SK-MEL-5 (cell line): ENCODE data around the gene SFXN5. TPM values are rescaled to one million over a fixed set of nuclear protein-coding genes. Genes with fewer than 3 reads are reported as not detected.
"Not testable (repeated sequence)": the region's sequence is repeated elsewhere in the genome, so short reads cannot be mapped to it uniquely, and the experiment has no call there.

Experiments
- DNase-seq: peaks from one replicate; pipeline ENCODE4 v3.0.0-alpha.2; 2016; ENCODE audit warnings: low read depth, low spot score
- in situ Hi-C: cut with HindIII; loops from 2 replicates; pipeline ENCODE4 v1.10.0; 2016; ENCODE audit warnings: low sequenced_read_pairs, high pct_unique_total_duplicates, low pct_unique_long_range_greater_than_20kb
- total RNA-seq: library from RNA; depleted of rRNA; stranded (reverse); fragments of >200 nt; shearing (Covaris generic); gene quantifications from 2 replicates; pipeline ENCODE4 v1.2.3, GENCODE V29; 2014

SFXN5 gene
- total RNA-seq, 1 experiment from 2014 or later = 7.1 TPM

DNA sequence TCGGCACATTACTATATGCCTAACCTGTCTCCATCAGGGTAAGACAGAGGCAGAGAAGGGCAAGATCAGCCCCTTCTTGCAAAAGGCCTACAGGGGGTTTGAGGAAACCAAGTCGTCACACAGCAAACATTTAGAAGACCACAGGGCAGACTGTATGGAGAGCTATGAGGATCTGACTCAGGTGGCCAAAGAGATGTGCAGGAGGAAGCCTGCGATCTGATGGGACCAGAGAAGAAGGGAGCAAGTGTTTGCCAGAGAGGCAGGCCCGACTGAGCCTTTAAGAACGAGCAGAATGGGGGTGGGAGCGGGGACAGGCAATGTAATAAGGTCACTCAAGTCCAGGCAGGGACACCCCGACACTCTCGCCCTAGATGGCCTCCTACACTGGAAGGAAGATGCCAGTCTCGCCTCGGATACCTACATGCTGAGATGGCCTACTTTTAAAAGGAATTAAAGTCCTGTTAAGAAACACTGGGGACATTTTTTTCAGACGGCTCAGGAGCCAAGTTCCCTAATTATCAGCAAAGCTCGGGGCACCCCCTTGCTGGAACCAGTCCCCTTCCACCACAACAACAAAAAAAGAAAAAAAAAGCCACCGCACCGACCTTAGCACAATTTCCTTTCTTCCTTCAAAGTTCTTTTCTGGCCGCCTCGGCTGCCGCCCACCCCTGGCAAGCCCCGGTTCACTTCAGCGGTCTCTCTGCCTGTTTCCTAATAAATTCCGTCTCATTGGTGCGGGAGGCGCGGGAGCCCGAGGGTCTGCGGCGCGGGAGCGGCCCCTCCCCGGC lies 1.5 kb downstream of the SFXN5 start:
- in situ Hi-C loops = no loop called here
- DNase-seq = peak; percentile 15

DNA sequence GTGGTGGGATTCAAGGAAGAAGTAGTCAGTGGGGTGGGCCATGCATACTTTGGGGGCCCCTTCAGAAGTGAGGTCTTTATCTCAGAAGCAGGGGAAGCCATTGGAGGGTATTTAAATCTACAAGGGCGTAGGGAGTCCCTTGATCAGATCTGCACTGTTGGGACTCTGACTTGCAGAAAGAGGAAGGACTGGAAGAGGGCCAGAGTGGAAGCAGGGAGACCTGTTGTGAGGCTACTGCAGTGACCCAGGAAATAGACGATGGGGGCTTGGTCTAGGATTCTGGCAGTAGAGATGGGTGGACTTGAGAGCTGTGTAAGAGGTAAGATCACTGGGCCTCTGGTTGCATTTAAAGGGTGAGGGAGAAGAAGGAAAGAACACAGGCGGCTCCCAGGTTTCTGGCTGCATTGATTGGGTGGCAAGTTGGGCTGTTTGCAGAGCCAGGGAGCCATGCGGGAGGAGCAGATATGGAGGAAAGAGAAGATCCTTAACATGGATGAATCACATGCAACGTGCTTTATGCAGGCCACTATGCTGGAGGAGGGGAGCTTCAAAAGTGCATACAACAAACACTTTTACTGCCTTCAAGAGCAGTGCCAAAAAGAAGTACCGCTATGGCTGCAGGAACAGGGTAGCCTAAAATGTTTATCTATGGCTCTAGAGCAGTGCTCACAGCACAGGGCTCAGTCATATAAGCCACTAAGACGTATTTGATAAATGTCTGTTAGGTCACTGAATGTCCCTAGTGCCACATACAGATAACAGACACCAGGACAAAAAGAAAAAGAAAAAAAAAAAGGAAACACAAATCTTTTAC lies 2.3 kb downstream of the SFXN5 start:
- DNase-seq = no peak
- in situ Hi-C loops = no loop called here

DNA sequence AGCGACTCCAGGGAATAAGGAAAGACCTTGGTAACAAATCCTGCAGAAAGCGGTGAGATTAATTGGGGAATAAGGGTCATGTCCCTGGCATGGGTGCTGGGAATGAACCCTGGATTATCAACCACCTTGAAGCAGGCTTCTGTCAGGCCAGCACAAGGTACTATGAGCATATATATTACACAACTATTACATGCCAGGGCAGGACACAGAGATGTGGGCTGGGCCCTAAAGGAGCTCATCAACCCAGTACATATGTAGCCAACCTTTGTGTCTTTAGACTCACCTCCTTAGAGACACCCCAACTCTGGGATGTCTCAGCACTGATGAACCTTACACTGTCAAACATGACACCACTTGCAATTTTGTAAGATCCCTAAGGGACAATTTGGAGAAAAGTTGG lies 3.4 kb downstream of the SFXN5 start:
- in situ Hi-C loops = no loop called here
- DNase-seq = no peak

DNA sequence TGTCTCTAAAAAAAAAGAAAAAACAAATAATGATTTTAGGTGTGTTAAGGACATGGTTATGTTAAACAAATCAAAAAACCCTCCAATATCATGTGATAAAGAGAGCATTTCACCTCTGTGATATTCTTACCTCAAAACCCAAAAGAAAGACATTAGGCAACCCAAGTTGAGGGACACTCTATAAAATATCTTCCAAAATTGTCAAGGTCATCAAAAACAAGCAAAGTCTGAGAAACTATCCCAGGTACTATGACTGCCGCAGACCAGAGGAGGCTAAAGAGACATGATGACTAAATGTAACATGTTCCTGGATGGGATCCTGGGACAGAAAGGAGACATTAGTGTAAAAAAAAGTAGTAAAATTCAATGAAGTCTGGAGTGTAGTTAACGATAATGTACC lies 4.5 kb downstream of the SFXN5 start:
- DNase-seq = no peak
- in situ Hi-C loops = no loop called here

DNA sequence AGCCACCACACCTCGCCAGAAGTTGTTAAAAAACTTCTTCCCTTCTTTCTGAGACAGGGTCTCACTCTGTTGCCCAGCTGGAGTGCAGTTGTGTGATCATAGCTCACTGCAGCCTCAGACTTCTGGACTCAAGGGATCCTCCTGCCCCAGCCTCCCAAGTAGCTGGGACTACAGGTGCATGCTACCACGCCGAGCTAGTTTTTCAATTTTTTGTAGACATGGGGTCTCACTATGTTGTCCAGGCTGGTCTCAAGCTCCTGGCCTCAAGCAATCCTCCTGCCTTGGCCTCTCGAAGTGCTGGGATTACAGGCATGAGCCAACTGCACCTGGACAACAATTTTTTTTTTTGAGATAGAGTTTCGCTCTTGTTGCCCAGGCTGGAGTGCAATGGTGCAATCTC lies 6.4 kb downstream of the SFXN5 start:
- in situ Hi-C loops = not testable (repeated sequence)

DNA sequence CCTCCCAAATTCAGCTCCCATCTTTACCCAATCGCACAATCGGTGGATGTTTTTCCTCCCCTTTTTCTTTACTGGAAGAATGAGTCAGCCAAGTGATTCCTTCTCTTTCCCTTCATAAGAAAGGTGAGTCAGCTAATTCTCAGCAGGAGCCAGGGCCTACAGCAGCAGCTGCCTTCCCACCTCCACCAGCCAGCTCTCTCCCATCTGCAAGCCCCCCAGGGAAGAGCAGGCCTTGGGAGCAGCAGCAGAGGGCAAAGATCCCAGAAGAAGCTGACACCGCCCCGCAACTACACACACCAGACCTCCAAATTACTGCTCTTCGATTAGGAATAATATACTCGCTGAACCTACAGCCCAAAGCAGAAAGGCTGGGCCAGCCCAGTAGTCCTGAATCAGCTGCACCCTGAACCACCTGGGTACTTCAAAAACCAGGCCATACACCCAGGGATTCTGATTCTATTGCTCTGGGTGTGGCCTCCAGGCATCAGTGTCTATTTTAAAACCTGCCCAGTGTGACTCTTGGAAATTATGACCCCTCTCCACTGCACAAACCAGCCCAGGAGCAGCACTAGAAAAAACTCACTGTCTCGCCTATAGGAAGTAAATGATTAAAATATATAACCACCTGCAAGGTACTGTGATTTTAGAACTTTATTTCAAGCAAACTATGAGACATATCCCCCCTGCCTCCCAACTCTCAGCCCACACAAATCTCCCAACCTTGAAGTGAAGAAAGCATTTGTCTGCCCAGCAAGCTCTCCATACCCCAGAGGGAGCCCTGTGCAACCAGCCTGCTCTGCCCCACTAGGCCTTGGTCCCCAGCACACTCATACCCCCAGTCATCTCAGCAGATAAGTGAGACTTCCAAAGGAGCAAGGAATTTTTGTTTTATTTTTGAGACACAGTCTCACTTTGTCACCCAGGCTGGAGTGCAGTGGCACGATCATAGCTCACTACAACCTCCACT lies 7.3 kb downstream of the SFXN5 start:
- in situ Hi-C loops = no loop called here
- DNase-seq = no peak

More for the DNA sequence above, 6.4 kb downstream of the SFXN5 start:
- not testable (repeated sequence) for DNase-seq

DNA sequence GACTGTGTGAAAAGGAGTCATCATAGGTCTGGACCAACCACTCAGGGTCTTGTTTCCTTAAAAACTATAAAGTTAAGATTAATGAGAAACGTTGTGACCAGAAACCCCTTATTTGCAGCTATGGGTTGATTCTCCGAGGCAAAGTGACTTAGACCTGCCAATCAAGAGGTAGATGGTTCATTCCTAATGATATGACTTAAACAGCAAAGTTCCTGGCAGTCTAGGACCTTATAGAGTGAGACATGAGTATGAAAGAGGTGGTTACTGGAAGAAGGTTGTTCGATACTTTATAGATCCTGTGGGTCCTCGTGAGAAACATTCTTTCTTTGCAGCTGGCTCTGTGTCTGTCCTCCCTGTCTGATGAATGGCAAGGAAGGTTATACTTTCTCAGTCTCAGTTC lies 8.0 kb downstream of the SFXN5 start:
- DNase-seq = no peak
- in situ Hi-C loops = no loop called here

DNA sequence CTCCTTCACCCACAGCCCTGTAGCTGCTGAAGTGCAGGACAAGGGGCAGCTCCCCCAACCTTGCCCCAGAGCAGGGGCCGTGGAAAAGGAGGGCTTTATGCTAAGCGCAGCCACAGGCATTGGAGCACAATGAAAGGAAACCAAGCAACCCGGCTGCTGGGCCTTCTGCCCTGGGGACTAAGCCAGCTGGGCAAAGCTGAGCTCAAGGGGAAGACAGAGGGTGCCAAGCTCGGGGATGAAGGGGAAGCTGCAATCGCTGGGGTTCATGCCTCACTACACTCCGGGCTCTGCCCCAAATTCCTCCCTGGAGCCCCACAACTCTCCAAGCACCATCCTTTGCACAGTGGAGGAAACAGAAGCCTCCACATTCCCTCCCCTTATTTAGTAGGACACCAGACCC lies 12.4 kb downstream of the SFXN5 start:
- no peak for DNase-seq

DNA sequence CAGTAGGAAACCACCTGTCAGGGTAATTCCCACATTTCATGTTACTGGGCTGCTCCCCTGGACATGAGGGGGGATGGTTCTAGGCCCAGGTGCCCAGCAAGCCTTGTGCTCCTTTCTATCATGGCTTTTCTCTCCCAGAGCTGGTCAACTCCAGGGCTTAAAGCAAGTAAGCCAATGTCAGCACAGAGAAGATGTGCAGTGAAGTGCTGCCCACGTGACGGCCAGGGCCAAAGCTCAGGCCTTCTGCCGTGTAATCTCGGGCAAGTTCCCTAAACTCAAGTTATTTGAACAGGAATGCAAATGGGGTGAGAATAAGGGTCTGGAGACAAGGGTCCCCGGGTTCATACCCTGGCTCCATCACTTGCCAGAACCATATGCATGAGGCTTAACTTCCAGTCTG lies 16.5 kb downstream of the SFXN5 start:
- no peak for DNase-seq

More for the DNA sequence above, 12.4 kb downstream of the SFXN5 start:
- in situ Hi-C loops = no loop called here

DNA sequence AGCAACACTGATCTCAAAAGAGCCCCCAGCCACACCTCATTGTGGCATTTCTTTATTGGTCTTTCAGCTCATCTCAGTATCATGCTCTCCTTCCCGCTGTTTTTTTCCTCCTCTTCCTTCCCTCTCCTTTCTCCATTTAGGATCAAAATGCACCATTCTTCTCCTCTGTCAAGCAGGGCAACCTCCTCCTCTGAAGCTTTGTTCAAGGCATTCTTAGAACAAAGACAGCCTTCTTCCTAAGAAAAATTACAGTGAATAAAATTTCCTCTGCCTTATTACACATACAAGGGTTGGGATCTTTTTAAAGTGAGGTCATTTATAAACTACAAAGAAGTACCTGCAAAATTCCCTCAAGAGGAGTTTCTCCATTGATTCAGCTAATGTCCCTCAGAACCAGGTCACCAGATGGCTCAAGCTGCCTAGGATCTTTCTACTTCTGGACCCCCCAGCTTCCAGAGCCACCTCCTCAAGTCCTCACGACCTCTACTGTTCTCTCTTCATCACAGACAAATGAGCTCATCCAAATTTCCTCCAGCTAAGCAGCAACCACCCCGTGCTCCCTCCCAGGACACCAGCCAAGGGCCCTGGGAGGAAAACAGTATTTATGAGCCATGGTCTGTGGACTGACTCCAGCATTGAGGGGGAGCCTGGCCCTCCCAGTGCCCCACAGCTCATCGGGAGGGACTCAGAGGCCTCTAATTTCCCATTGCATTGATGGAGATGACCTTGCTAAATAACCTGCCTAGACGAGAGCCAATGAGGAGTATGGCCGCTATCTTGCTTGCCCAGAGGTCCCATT lies 18.0 kb downstream of the SFXN5 start:
- DNase-seq = peak; percentile 42
- in situ Hi-C loops = no loop called here

More for the DNA sequence above, 16.5 kb downstream of the SFXN5 start:
- in situ Hi-C loops = no loop called here

DNA sequence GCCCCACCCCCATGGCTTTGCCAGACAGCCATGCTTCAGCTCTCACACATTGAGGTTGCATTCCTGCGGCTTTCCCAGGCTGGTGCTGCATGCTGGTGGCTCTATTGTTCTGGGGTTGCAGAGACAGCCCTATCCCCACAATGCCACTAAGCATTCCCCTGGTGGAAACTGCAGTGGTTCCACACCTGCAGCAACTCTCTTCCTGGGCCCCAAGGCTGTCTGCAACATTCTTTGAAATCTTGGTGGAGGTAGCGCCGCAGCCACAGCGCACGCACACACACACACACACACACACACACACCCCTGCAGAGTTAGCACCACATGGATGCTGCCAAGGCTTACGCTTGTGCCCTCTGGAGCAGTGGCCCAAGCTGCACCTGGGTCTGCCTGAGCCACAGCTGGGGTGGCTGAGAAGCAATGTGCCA lies 21.4 kb downstream of the SFXN5 start:
- no peak for DNase-seq
- in situ Hi-C loops = no loop called here

DNA sequence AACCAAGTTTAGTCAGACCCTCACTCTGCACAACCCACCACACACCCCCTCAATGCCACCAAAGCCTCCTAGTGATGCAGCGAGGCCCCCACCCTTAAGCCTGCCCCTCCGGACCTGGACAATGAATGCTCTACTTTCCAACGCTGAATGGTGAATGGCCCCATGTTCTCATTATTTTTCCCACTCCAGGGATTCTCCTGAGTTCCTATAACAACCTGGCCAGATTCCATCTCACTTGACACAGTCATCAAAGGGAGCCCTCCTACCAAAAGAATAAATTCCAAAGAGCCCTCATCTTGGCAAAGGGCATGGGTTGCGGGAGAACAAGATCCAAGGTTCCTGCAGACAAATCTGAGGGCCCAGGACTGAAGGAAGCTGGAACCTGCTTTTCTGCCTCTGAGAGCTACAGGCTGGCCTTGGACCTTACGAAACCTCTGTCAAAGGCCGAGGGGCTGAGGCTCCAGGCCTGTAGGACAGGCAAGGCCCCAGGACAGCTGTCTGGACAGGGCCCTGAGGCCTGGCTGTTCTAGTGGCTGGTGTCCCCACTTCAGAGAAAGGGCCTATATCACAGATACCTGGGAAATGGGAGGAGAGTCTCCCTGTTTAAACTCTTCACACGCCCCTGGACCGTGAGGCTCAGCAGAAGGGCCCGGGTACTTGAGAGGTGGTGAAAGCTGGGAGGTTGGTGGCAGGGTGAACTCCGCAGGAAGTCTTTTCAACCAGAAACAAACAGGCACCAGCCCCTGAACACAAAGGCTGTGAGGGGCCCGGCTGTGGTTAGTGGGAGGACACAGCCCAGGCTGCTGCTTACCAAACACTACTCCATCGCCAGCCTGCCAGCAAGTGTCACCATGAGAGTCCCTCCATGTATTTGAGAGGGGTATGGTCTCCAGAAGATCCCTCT lies 27.3 kb downstream of the SFXN5 start:
- in situ Hi-C loops = no loop called here
- DNase-seq = no peak

DNA sequence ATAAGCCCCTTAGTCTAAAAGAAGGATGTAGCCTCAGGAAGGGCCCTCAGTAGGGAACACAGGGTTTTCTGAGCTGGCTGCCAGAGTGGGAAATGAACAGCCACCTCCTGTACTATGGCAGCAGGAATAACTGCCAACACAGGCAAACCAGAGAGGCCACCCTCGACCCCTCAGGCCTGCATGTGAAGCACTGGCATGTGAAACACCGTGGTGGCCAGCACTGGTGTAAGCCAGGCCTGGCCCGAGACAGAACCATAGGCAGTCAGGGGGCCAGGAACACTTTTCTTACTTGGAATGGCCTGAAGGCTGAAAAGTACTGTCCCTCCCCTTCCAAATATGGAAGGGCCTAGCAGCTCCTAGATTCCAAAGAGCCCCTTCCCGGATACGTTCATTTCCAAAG lies 28.2 kb downstream of the SFXN5 start:
- DNase-seq = no peak
- in situ Hi-C loops = no loop called here

DNA sequence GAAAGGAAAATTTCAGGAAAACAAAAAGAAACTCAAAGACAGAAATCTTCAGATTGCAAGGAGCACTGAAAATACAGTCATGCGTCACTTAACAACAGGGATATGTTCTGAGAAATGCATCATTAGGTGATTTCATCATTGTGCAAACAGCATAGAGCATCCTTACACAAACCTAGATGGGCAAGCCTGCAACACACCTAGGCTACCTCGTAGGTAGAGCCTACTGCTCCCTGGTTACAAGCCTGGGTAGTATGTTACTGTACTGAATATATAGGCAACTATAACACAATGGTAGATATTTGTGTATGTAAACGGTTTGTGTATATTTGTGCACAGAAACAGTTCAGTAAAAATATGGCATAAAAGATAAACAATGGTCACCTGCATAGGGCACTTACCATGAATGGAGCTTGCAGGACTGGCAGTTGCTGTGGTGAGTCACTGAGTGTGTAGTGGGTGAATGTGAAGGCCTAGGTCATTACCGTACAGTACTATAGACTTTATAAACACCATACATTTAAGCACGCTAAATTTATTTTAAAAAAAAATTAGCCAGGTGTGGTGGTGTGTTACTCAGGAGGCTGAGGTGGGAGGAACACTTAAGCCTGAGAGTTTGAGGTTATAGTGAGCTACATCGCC lies 33.4 kb downstream of the SFXN5 start:
- no peak for DNase-seq
- in situ Hi-C loops = no loop called here

DNA sequence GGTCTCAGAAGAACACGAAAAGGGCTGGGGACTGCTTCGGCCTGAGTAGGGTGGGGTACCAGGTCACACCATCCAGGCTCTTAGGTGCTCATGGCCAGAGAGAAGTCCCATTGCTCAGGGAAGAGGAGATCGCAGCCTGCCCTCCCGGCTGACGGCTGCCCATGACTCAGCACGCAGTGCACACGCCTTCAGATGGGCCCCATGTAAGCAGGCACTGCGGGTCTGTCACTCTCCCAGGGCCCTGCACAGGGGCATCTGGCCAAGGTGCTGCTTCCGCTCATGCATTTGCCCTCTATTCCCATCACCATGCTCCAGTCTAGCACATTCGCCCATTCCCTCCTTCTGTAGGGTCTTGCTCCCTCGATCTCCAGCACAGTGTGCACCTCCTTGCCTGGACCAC lies 34.7 kb downstream of the SFXN5 start:
- no peak for DNase-seq
- in situ Hi-C loops = no loop called here
